ENCODE results near the gene TLE2.
"Not testable (repeated sequence)": the region's sequence is repeated elsewhere in the genome, so short reads cannot be mapped to it uniquely, and the experiment has no call there.

TLE2 gene

DNA sequence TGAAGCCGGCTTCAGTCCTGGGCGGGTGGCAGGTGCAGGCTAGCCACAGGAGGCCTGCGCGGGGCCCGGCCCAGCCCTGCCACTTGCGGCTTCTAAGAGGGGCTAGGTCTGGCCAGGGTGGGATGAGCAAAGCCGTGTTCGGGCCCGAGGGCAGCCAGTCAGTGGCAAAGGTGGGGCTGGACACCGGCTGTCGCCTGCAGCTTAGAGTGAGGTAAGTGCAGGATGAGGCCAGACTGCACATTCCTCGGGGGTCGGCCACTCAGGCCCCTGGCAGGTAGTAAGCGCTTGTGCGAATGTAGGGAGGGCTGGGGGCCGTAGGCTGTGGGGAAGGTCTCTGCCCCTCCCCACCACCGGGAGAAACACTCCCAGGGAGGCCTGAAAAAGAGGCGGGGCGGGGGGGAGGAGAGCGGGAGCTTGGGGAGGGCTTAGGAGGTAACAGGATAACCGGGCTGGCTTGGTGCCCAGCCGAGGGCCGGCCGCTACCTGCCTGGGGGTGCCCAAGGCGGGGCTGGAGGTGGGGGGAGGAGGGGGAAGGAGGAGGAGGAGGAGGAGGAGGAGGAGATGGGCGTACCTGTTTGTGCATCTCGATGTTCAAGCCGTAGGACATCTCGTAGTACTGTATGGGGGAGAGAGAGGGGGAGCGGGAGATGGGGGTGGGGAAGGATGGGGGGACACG lies 26.8 kb upstream of the TLE2 start:
- DNase-seq (ENCODE audit: low read depth): no peak

DNA sequence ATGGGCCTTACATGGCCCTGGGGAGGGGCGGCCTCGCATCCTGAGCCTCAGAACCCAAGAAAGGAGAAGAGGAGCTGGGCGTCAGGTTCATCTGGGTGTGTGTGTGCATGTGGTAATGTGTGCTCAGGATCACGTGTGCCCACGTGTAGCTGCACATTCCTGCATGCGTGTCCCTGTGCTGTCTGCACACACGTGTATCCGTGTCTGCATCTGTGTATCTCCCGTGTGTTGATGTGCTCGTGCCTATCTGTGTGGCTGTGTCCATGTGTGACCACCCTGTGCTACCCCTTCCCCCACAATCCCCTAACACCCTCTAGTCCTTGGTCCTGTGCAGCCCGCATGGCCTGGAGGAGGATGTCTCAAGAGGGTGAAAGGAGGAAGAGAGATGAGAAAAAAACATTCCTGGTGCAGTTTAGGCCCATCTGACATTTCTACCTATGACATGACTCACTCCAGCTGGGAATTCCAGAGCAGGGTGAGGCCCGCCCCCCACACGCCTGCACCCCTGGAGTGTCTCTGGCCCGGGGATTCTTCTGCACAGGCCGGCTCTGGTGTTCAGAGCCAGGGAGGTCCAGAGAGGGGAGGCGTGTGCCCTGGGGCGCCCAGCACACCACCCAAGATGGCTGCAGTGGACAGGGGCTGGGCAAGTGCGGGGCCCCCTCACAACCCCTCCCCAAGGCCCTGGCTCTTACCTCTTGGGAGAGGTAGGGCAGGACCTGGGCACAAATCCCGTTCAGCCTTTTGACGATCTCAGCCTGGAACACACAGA lies 26.1 kb upstream of the TLE2 start:
- DNase-seq (ENCODE audit: low read depth): peak; percentile 36

- no peak for DNase-seq (ENCODE audit: low read depth)
Observed at GRCh38 chr19:3054265-3054971, 25.3 kb upstream of the TLE2 start.

DNA sequence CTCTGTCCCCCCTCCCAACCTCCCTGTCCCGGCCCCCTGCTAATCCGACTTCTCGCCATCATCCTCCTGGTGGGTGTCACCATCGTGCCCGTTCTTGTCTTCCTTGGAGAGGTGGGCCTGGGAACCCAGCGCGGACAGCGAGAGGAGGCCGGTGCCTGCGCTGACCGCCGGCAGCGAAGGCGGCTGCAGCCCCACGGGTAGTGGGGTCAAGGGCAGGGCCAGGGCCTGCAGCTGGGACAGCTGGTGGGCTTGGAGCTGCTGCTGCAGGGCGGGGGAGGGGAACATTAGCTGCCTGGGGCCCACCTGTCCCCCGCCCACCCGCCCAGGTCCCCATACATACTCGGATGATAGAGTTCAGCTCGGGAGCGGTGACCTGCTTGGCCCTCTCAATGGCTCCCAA lies 24.7 kb upstream of the TLE2 start:
- no peak for DNase-seq (ENCODE audit: low read depth)

DNA sequence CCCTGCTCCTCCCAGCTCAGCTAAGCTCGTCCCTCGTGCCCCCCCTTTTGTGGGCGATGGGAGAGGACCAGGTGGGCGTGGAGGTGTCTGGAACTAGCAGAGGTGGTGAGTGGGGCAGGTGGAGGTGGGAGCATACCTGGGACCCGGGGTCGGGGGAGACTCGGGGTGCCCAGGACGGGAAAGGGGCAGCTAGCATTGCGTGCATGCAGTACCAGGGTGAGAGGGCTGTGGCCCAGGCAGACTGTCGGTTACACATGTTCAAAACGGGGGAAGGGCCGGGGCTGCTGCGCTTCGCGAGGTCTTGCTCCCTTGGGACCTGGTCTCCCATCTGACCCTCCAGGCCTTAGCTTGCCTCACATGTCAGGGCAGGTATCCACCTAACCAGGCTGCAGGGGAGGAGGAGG lies 24.1 kb upstream of the TLE2 start:
- no peak for DNase-seq (ENCODE audit: low read depth)

DNA sequence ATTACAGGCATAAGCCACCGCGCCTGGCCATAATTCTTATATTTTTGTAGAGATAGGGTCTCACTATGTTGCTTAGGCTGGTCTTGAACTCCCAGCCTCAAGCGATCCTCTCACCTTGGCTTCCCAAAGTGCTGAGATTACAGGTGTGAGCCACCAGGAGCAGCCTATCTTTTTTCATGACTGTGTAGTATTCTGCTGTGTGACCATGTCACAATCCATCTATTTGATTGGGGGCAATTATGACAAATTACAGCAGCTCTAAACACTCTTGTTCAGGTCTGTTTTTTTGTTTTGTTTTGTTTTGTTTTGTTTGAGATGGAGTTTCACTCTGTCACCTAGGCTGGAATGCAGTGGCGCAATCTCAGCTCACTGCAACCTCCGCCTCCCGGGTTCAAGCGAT lies 20.9 kb upstream of the TLE2 start:
- DNase-seq (ENCODE audit: low read depth): not testable (repeated sequence)

DNA sequence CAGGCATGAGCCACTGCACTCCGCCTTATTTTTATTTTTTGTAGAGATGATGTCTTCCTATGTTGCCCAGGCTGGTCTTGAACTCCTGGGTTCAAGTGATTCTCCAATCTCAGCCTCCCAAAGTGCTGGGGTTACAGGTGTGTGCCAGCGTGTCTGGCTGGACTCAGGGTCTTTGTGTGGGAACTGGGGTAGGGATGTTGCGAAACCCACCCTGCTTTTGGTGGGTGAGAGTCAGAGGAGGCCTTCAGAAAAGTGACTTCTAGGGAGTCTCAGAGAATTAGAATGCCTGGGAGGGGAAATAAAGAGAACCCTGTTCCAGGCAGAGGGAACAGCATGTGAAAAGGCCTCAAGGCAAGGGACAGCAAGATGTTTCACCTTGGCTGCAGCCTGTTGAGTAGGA lies 20.0 kb upstream of the TLE2 start:
- no peak for DNase-seq (ENCODE audit: low read depth)

- DNase-seq (ENCODE audit: low read depth): no peak
Observed at GRCh38 chr19:3048190-3048533, 19.1 kb upstream of the TLE2 start.

GRCh38 chr19:3047496-3048189 lies 18.6 kb upstream of the TLE2 start:
- DNase-seq (ENCODE audit: low read depth): peak; percentile 77

- no peak for DNase-seq (ENCODE audit: low read depth)
Observed at GRCh38 chr19:3046698-3047495, 17.8 kb upstream of the TLE2 start.

- DNase-seq (ENCODE audit: low read depth): no peak
Observed at GRCh38 chr19:3045885-3046697, 17.0 kb upstream of the TLE2 start.

DNA sequence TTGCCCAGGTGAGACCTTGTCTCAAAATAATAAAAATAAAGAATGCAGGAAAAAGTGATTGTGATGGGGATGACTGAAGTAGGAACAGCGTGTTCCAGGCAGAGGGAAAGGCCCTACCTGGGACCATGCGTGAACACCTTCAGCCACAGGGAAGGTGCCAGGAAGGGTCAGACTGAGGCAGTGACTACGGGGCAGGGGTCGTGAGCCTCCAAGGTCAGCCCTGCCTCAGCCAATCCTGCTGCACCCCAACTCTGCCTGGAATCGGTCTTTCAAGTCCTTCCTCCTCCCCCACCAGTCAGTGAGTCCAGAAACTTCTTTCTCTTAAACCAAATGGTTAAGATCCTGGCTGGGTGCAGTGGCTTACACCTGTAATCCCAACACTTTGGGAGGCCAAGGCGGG lies 16.1 kb upstream of the TLE2 start:
- DNase-seq (ENCODE audit: low read depth): no peak

- no peak for DNase-seq (ENCODE audit: low read depth)
Observed at GRCh38 chr19:3042621-3043267, 13.7 kb upstream of the TLE2 start.

GRCh38 chr19:3041761-3042620 lies 12.9 kb upstream of the TLE2 start:
- no peak for DNase-seq (ENCODE audit: low read depth)

- DNase-seq (ENCODE audit: low read depth): no peak
Observed at GRCh38 chr19:3041327-3041726, 12.2 kb upstream of the TLE2 start.

DNA sequence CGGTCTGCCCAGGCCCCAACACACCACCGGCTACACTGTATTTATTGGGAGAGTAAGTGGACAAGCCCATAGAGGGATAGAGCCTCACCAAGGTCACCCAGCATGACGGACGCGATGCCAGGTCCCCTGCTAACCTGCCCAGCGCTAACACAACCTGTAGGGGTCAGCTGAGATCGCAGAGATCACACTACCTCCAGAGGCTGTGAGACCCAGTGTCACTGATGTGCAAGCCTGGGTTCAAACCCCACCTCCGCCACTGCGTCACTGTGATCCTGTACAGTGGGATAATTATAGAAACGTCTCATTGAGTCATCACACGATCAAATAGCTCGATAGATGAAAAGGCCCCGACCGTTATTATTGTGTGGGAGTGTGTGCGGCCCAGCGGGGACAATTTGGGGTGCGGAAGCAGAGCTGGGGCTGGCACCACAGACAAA lies 10.6 kb upstream of the TLE2 start:
- no peak for DNase-seq (ENCODE audit: low read depth)

- no peak for DNase-seq (ENCODE audit: low read depth)
Observed at GRCh38 chr19:3039125-3039524, 10.0 kb upstream of the TLE2 start.

DNA sequence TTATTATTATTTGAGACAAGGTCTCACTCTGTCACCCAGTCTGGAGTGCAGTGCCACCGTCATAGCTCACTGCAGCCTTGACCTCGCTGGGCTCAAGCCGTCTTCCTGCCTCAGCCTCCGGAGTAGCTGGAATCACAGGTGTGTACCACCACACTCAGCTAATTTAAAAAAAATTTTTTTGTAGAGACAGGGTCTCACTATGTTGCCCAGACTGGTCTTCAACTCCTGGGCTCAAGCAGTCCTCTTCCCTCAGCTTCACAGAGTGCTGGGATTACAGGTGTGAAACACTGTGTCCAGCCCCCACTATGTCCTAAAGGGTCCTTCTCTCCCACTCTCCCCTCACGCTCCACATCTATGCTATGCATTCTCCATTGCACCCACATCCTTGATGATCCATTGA lies 9.1 kb upstream of the TLE2 start:
- DNase-seq (ENCODE audit: low read depth): no peak

DNA sequence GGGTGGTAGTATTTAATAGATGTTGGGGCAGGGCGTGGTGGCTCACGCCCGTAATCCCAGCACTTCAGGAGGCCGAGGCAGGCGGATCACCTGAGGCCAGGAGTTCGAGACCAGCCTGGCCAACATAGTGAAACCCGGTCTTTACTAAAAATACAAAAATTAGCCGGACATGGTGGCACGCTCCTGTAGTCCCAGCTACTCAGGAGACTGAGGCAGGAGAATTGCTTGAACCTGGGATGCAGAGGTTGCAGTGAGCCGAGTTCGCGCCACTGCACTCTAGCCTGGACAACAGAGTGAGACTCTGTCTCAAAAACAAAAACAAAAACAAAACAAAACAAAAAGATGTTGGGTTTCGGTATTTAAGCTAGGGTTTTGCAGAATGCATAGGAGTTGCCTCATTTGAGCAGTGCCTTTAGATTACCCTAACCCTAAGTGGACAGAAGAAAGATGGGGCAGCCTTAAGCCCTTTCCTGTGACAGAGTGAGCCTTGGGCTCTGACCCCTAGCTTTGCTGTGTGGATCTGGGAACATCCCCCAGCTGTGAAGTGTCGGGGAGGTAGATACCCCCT lies 8.0 kb upstream of the TLE2 start:
- not testable (repeated sequence) for DNase-seq (ENCODE audit: low read depth)

Data from ELR (cell line).